K562 (cell line): Measurements from ENCODE around the gene THYN1. TPM values are rescaled to one million over a fixed set of nuclear protein-coding genes. Genes with fewer than 3 reads are reported as not detected.

Experiments used
- ATAC-seq: fragments of 200-7000 bp; cut with Tn5 transposase; 3 replicates; pipeline ENCODE4 v1.9.1; 2020; ENCODE audit warnings: moderate library complexity
- BruUV-seq: library from RNA; stranded (reverse); fragments of 400-500 nt; replicated peaks from 2 replicates; lab custom pipeline; 2021; lab: Mats Ljungman, UMichigan
- CTCF ChIA-PET: fragments of 300-600 bp; formaldehyde crosslinking; extraction: SDS; loops from one replicate; lab custom pipeline; 2021; ENCODE audit warnings: low intra/inter-chr PET ratio; lab: Yijun Ruan, JAX
- POLR2A ChIA-PET: fragments of 300-600, 350-650 bp; sonication (Branson Sonifier 250); formaldehyde crosslinking; extraction: SDS; loops from one replicate; lab custom pipeline; 2021; ENCODE audit warnings: antibody characterized with exemption, inconsistent platforms; lab: Yijun Ruan, JAX
- DNase-seq, 4 experiments: peaks; one replicate each; pipeline versions ENCODE4 v3.0.0 to v3.0.0-alpha.2; 2011 to 2018; ENCODE audit warnings: low spot score in 3 of 4, mixed read lengths in 3 of 4; ENCODE audit errors: extremely low read depth in 1 of 4
- FAIRE-seq: peaks from 2 replicates; lab custom pipeline; 2011; peaks lifted over from hg19 to GRCh38; lab: Jason Lieb, UNC
- H2AFZ ChIP-seq: 2 replicates; pipeline ENCODE4 v1.6.0; 2011; ENCODE audit warnings: low read depth, low read length, control low read depth, inconsistent platforms
- H3K27ac ChIP-seq: fragments of 200-600 bp; 3 replicates; pipeline ENCODE4 v1.8.0; 2011; ENCODE audit warnings: low read depth, mild to moderate bottlenecking, control low read depth, inconsistent platforms, low read length, moderate library complexity, mixed read lengths; ENCODE audit errors: extremely low read depth
- H3K27me3 ChIP-seq, 2 experiments: fragments of 300-600 bp in 1 of 2; 2 replicates in 1 of 2; 3 replicates in 1 of 2; pipeline versions ENCODE4 v1.6.0 to v1.8.0; 2011; ENCODE audit warnings: inconsistent platforms in 2 of 2, low read length in 2 of 2, mild to moderate bottlenecking in 1 of 2, mixed read lengths in 1 of 2, moderate library complexity in 1 of 2; ENCODE audit not compliant: control insufficient read depth in 2 of 2, insufficient read depth in 2 of 2
- H3K36me3 ChIP-seq: fragments of 300-600 bp; 3 replicates; pipeline ENCODE4 v1.8.0; 2011; ENCODE audit warnings: mild to moderate bottlenecking, low read length, inconsistent platforms; ENCODE audit not compliant: control insufficient read depth, insufficient read depth
- H3K4me1 ChIP-seq, 2 experiments: fragments of 200-600 bp in 1 of 2; replicated peaks in 1 of 2; 2 replicates in 1 of 2; 3 replicates in 1 of 2; pipeline versions ENCODE4 v1.5.1 to v1.8.0; 2011; ENCODE audit warnings: inconsistent platforms in 2 of 2, low read length in 2 of 2, mild to moderate bottlenecking in 1 of 2, mixed read lengths in 1 of 2, moderate library complexity in 1 of 2; ENCODE audit not compliant: control insufficient read depth in 2 of 2, insufficient read depth in 2 of 2
- H3K4me2 ChIP-seq: 2 replicates; pipeline ENCODE4 v1.6.1; 2011; ENCODE audit warnings: low read length, control low read depth, inconsistent platforms, mixed read lengths; ENCODE audit not compliant: insufficient read depth
- H3K4me3 ChIP-seq: fragments of 200-600 bp; sonication (generic), shearing (Covaris generic); 2 replicates; pipeline ENCODE4 v1.5.1; 2016; ENCODE audit warnings: control low read depth, inconsistent platforms
- H3K79me2 ChIP-seq: fragments of 200-600 bp; 3 replicates; pipeline ENCODE4 v1.8.0; 2011; ENCODE audit warnings: low read length, inconsistent platforms; ENCODE audit not compliant: control insufficient read depth, insufficient read depth
- H3K9ac ChIP-seq, 2 experiments: 2 replicates each; pipeline versions ENCODE4 v1.6.0 to v1.6.1; 2011; ENCODE audit warnings: low read depth in 2 of 2, low read length in 2 of 2, control low read depth in 1 of 2, inconsistent platforms in 1 of 2, mild to moderate bottlenecking in 1 of 2, mixed read lengths in 1 of 2; ENCODE audit not compliant: insufficient read depth in 1 of 2
- H3K9me1 ChIP-seq: one replicate; pipeline ENCODE4 v1.6.0; 2011; ENCODE audit warnings: inconsistent platforms, mild to moderate bottlenecking, low read length, moderate library complexity; ENCODE audit not compliant: control insufficient read depth, insufficient read depth
- H3K9me3 ChIP-seq: replicated peaks from 2 replicates; pipeline ENCODE4 v1.5.1; 2011; ENCODE audit warnings: low read depth, low read length, inconsistent platforms; ENCODE audit not compliant: control insufficient read depth, insufficient read depth
- H4K20me1 ChIP-seq: replicated peaks from 2 replicates; pipeline ENCODE4 v1.6.1; 2011; ENCODE audit warnings: low read length, inconsistent platforms, mixed read lengths; ENCODE audit not compliant: control insufficient read depth, insufficient read depth
- CBFB ChIP-seq: sonication (generic); formaldehyde crosslinking; IDR thresholded peaks from 2 replicates; pipeline ENCODE4 v1.4.0; 2020; ENCODE audit warnings: mild to moderate bottlenecking, missing genetic modification reagents
- RBM14 ChIP-seq: fragments of 200-400 bp; formaldehyde crosslinking; IDR thresholded peaks from 2 replicates; pipeline ENCODE4 v1.6.1; 2018; ENCODE audit warnings: low read depth, mild to moderate bottlenecking, low read length, moderate library complexity, borderline replicate concordance; ENCODE audit not compliant: insufficient read depth
- TCF7 ChIP-seq: sonication (generic); IDR thresholded peaks from 2 replicates; pipeline ENCODE4 v1.6.1; 2016; ENCODE audit warnings: antibody characterized with exemption, borderline replicate concordance
- TCF7L2 ChIP-seq: fragments of 150-350 bp; IDR thresholded peaks from 2 replicates; pipeline ENCODE4 v1.6.1; 2016; ENCODE audit warnings: low read depth, mild to moderate bottlenecking, low read length, moderate library complexity
- ZC3H4 ChIP-seq: sonication (generic); formaldehyde crosslinking; IDR thresholded peaks from 2 replicates; pipeline ENCODE4 v1.9.0; 2021; ENCODE audit warnings: missing genetic modification reagents, borderline replicate concordance
- WGBS: fragments of 100-300 bp; shearing (Covaris generic); methylation state at CpG from one replicate; pipeline ENCODE4 v1.1.6; 2016; ENCODE audit warnings: low coverage, mixed read lengths; ENCODE audit not compliant: insufficient coverage; ENCODE audit errors: missing lambda C conversion rate; 5-methylcytosine and 5-hydroxymethylcytosine counted together
- in situ Hi-C: fragments of 300-500 bp; cut with MboI; formaldehyde crosslinking; loops from 4 replicates; pipeline ENCODE4 v1.15.0; 2018; ENCODE audit warnings: inconsistent platforms, mixed read lengths
- intact Hi-C: fragments of 100-400 bp; cut with micrococcal nuclease; formaldehyde crosslinking; loops from 2 replicates; pipeline ENCODE4 v1.14.2; 2022
- polyA plus RNA-seq, 8 experiments: library from polyadenylated mRNA; depleted of rRNA in 4 of 8; stranded (reverse) in 5 of 8; unstranded in 3 of 8; fragments of >200 nt; fragmentation: Nextera tagmentation in 2 of 8; fragmentation: Illumina TruSeq in 1 of 8; extraction: Ambion mirVana in 2 of 8; extraction: Trizol in 1 of 8; gene quantifications; 2 replicates each; pipeline versions ENCODE4 v1.2.1 to v1.2.3, GENCODE V29; 2011 to 2014; ENCODE audit warnings: inconsistent platforms in 1 of 8, missing spikeins in 1 of 8
- total RNA-seq, 7 experiments: library from RNA; depleted of rRNA in 6 of 7; stranded (reverse); fragments of >200 nt in 6 of 7; fragmentation: Illumina TruSeq in 2 of 7; extraction: Trizol in 2 of 7; gene quantifications; 2 replicates each; pipeline versions ENCODE4 v1.2.1 to v1.2.3, GENCODE V29; 2011 to 2021; ENCODE audit warnings: low replicate concordance in 1 of 7
- TF ChIP-seq, protein P1 (sequence below): fragments of 450-650 bp; IDR thresholded peaks from 2 replicates; pipeline ENCODE4 v1.6.1; 2016
- TF ChIP-seq, protein P2 (sequence below), 2 experiments: fragments of 450-650 bp; IDR thresholded peaks; 2 replicates each; pipeline ENCODE4 v1.6.1; 2018; ENCODE audit warnings: mild to moderate bottlenecking in 2 of 2, low read depth in 1 of 2; ENCODE audit not compliant: partially characterized antibody in 2 of 2
- TF ChIP-seq, protein P3 (sequence below): fragments of 200-800 bp; sonication (Bioruptor generic); IDR thresholded peaks from 2 replicates; pipeline ENCODE4 v1.6.1; 2016; ENCODE audit warnings: missing genetic modification characterization, missing compliant biosample characterization
- TF ChIP-seq, protein P4 (sequence below), 2 experiments: fragments of 450-650 bp; IDR thresholded peaks; 2 replicates each; pipeline ENCODE4 v1.6.1; 2016

Gene THYN1
- total and polyA plus RNA-seq, 9 of the 15 experiments (the other 6 are each of a cell fraction or from before 2014, with no cell fraction given), result 54.9 to 279 (median 104) TPM

DNA sequence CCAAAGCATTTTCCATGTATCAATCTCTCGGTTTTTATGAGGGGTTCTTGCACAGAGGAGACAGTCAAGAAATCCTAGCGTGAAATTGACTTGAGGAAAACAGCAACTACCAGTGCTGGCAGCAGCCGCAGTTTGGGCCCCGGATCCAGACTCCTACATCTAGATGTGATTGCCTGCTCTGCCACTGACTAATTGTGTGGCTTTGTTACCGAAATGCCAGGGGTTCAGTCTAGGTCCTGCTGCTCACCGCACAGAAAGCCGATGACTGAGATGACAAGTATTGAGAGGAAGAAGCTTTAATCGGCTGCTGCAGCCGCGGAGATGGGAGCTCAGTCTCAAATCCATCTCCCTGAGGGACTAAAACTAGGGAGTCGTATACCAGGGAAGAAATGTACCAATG lies 14.8 kb upstream of the THYN1 start:
- Histone ChIP-seq H3K4me1 (peaks cover 0 to 4% of the 10 kb centered on the region in 2 experiments; a peak in 2 of 5 replicates), H3K4me2 (no peak overlapping the region), H3K4me3 (no peak overlapping the region), H3K27me3 (peaks cover 13 to 35% of the 10 kb centered on the region in 2 experiments), H4K20me1 (no peaks in the 10 kb centered on the region), H3K36me3 (peaks cover 7% of the 10 kb centered on the region; the same call in 1 of the 3 replicates), H3K79me2 (no peaks in the 10 kb centered on the region), H2AFZ (no peak overlapping the region), H3K9ac (no peak overlapping the region), H3K9me3 (no peaks in the 10 kb centered on the region), H3K27ac (no peak overlapping the region), H3K9me1 (no peaks in the 10 kb centered on the region)
- no peak for FAIRE-seq
- BruUV-seq, result no TSS peak
- no peak for ATAC-seq
- DNase-seq, result no peak
- in situ Hi-C loops, result no loop called here
- intact Hi-C loops, result no loop called here
- WGBS, result 63% methylated on average over 11 of the region's 11 CpGs
- CTCF ChIA-PET, result no interaction called here
- POLR2A ChIA-PET, result interaction anchor here (1.0 kb wide), 1 partner anchor 17 kb away, joined by 5 read pairs; no protein-coding TSS in a partner anchor
- TF ChIP-seq CBFB (CRISPR knock-in tag) (no peak), ZC3H4 (CRISPR knock-in tag) (no peak), TCF7 (no peak), RBM14 (no peak), TCF7L2 (no peak)
- TF ChIP-seq, protein P1, sequence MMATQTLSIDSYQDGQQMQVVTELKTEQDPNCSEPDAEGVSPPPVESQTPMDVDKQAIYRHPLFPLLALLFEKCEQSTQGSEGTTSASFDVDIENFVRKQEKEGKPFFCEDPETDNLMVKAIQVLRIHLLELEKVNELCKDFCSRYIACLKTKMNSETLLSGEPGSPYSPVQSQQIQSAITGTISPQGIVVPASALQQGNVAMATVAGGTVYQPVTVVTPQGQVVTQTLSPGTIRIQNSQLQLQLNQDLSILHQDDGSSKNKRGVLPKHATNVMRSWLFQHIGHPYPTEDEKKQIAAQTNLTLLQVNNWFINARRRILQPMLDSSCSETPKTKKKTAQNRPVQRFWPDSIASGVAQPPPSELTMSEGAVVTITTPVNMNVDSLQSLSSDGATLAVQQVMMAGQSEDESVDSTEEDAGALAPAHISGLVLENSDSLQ, result no peak
- TF ChIP-seq, protein P2, sequence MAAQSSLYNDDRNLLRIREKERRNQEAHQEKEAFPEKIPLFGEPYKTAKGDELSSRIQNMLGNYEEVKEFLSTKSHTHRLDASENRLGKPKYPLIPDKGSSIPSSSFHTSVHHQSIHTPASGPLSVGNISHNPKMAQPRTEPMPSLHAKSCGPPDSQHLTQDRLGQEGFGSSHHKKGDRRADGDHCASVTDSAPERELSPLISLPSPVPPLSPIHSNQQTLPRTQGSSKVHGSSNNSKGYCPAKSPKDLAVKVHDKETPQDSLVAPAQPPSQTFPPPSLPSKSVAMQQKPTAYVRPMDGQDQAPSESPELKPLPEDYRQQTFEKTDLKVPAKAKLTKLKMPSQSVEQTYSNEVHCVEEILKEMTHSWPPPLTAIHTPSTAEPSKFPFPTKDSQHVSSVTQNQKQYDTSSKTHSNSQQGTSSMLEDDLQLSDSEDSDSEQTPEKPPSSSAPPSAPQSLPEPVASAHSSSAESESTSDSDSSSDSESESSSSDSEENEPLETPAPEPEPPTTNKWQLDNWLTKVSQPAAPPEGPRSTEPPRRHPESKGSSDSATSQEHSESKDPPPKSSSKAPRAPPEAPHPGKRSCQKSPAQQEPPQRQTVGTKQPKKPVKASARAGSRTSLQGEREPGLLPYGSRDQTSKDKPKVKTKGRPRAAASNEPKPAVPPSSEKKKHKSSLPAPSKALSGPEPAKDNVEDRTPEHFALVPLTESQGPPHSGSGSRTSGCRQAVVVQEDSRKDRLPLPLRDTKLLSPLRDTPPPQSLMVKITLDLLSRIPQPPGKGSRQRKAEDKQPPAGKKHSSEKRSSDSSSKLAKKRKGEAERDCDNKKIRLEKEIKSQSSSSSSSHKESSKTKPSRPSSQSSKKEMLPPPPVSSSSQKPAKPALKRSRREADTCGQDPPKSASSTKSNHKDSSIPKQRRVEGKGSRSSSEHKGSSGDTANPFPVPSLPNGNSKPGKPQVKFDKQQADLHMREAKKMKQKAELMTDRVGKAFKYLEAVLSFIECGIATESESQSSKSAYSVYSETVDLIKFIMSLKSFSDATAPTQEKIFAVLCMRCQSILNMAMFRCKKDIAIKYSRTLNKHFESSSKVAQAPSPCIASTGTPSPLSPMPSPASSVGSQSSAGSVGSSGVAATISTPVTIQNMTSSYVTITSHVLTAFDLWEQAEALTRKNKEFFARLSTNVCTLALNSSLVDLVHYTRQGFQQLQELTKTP (IDR thresholded peaks at IDR 0.05; ENCODE audit: low read depth in 1 of 2, partially characterized antibody in 2 of 2), result no peak
- TF ChIP-seq, protein P3, sequence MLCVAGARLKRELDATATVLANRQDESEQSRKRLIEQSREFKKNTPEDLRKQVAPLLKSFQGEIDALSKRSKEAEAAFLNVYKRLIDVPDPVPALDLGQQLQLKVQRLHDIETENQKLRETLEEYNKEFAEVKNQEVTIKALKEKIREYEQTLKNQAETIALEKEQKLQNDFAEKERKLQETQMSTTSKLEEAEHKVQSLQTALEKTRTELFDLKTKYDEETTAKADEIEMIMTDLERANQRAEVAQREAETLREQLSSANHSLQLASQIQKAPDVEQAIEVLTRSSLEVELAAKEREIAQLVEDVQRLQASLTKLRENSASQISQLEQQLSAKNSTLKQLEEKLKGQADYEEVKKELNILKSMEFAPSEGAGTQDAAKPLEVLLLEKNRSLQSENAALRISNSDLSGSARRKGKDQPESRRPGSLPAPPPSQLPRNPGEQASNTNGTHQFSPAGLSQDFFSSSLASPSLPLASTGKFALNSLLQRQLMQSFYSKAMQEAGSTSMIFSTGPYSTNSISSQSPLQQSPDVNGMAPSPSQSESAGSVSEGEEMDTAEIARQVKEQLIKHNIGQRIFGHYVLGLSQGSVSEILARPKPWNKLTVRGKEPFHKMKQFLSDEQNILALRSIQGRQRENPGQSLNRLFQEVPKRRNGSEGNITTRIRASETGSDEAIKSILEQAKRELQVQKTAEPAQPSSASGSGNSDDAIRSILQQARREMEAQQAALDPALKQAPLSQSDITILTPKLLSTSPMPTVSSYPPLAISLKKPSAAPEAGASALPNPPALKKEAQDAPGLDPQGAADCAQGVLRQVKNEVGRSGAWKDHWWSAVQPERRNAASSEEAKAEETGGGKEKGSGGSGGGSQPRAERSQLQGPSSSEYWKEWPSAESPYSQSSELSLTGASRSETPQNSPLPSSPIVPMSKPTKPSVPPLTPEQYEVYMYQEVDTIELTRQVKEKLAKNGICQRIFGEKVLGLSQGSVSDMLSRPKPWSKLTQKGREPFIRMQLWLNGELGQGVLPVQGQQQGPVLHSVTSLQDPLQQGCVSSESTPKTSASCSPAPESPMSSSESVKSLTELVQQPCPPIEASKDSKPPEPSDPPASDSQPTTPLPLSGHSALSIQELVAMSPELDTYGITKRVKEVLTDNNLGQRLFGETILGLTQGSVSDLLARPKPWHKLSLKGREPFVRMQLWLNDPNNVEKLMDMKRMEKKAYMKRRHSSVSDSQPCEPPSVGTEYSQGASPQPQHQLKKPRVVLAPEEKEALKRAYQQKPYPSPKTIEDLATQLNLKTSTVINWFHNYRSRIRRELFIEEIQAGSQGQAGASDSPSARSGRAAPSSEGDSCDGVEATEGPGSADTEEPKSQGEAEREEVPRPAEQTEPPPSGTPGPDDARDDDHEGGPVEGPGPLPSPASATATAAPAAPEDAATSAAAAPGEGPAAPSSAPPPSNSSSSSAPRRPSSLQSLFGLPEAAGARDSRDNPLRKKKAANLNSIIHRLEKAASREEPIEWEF (CRISPR knock-in tag), result no peak
- TF ChIP-seq, protein P4, sequence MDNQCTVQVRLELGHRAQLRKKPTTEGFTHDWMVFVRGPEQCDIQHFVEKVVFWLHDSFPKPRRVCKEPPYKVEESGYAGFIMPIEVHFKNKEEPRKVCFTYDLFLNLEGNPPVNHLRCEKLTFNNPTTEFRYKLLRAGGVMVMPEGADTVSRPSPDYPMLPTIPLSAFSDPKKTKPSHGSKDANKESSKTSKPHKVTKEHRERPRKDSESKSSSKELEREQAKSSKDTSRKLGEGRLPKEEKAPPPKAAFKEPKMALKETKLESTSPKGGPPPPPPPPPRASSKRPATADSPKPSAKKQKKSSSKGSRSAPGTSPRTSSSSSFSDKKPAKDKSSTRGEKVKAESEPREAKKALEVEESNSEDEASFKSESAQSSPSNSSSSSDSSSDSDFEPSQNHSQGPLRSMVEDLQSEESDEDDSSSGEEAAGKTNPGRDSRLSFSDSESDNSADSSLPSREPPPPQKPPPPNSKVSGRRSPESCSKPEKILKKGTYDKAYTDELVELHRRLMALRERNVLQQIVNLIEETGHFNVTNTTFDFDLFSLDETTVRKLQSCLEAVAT (IDR thresholded peaks at IDR 0.05), result no peak
